Activated CD8-positive, alpha-beta T cell treated with anti-CD3 and anti-CD28 coated beads for 36 hours (primary cell): ENCODE data around the gene VTI1A. TPM values are rescaled to one million over a fixed set of nuclear protein-coding genes. Genes with fewer than 3 reads are reported as not detected.

ENCODE experiments used
- ATAC-seq: fragments of 200-7000 bp; cut with Tn5 transposase; one replicate; pipeline ENCODE4 v1.10.0; 2021; ENCODE audit warnings: mild to moderate bottlenecking, moderate library complexity
- CTCF ChIA-PET: fragments of 350-600 bp; sonication (Branson Sonifier 250); formaldehyde crosslinking; loops from one replicate; lab custom pipeline; 2021; ENCODE audit warnings: antibody characterized with exemption; lab: Charles Lee
- POLR2A ChIA-PET: fragments of 350-600 bp; sonication (Branson Sonifier 250); formaldehyde crosslinking; loops from one replicate; lab custom pipeline; 2021; ENCODE audit warnings: antibody characterized with exemption; lab: Charles Lee
- DNase-seq: peaks from one replicate; pipeline ENCODE4 v3.0.0-alpha.2; 2020
- H3K27ac Mint-ChIP-seq: one replicate; pipeline ENCODE4 v1.8.0; 2021; ENCODE audit warnings: mild to moderate bottlenecking, mixed read lengths
- H3K27me3 Mint-ChIP-seq: one replicate; pipeline ENCODE4 v1.8.0; 2021; ENCODE audit warnings: mixed read lengths
- H3K36me3 Mint-ChIP-seq: one replicate; pipeline ENCODE4 v1.8.0; 2021; ENCODE audit warnings: low read depth, mixed read lengths
- H3K4me1 Mint-ChIP-seq: one replicate; pipeline ENCODE4 v1.8.0; 2021; ENCODE audit warnings: low read depth, mixed read lengths
- H3K4me3 Mint-ChIP-seq: one replicate; pipeline ENCODE4 v1.8.0; 2021; ENCODE audit warnings: mild to moderate bottlenecking, moderate library complexity, mixed read lengths
- H3K9me3 Mint-ChIP-seq: one replicate; pipeline ENCODE4 v1.8.0; 2021; ENCODE audit warnings: mixed read lengths
- CTCF ChIP-seq: fragments of 200-600 bp; IDR thresholded peaks from one replicate; pipeline ENCODE4 v1.8.0; 2022; ENCODE audit warnings: antibody characterized with exemption, mild to moderate bottlenecking
- intact Hi-C: fragments of 100-400 bp; cut with micrococcal nuclease; formaldehyde crosslinking; loops from one replicate; pipeline ENCODE4 v1.10.0; 2022
- total RNA-seq, 2 experiments: library from RNA; stranded (reverse); gene quantifications; one replicate each; pipeline ENCODE4 v1.2.3, GENCODE V29; 2021

The VTI1A gene
- total RNA-seq, 2 experiments from 2014 or later = 29.4 to 30.0 TPM

- ATAC-seq (no peak), DNase-seq (no peak)
- Mint-ChIP-seq H3K4me3 (no peak overlapping the region), H3K4me1 (no peaks in the 10 kb centered on the region), H3K36me3 (peaks cover 9% of the 10 kb centered on the region), H3K27ac (no peak overlapping the region), H3K9me3 (peaks cover 7% of the 10 kb centered on the region), H3K27me3 (no peaks in the 10 kb centered on the region)
- POLR2A ChIA-PET = no interaction called here
- CTCF ChIA-PET = no interaction called here
- intact Hi-C loops = no loop called here
- TF ChIP-seq CTCF = no peak
These were observed 346.3 kb downstream of the VTI1A start for GRCh38 chr10:112793202-112793921.

GRCh38 chr10:112794201-112794600, 347.2 kb downstream of the VTI1A start:
- Mint-ChIP-seq H3K4me1 (no peaks in the 10 kb centered on the region), H3K27ac (no peak overlapping the region), H3K9me3 (peaks cover 5% of the 10 kb centered on the region), H3K4me3 (no peak overlapping the region), H3K27me3 (no peaks in the 10 kb centered on the region), H3K36me3 (peaks cover 7% of the 10 kb centered on the region)
- DNase-seq = no peak
- no peak for ATAC-seq
- ChIA-PET POLR2A (no interaction called here), CTCF (no interaction called here)
- no peak for TF ChIP-seq CTCF
- intact Hi-C loops = no loop called here

- TF ChIP-seq CTCF = no peak
- ChIA-PET POLR2A (no interaction called here), CTCF (no interaction called here)
- intact Hi-C loops = no loop called here
- Mint-ChIP-seq H3K27me3 (no peaks in the 10 kb centered on the region), H3K4me1 (no peaks in the 10 kb centered on the region), H3K27ac (no peak overlapping the region), H3K4me3 (no peak overlapping the region), H3K36me3 (peaks cover 3% of the 10 kb centered on the region), H3K9me3 (no peaks in the 10 kb centered on the region)
- DNase-seq (no peak), ATAC-seq (no peak)
These were observed 348.1 kb downstream of the VTI1A start for GRCh38 chr10:112795067-112795466.

- H3K4me3 Mint-ChIP-seq = no peak overlapping the region
- no peaks in the 10 kb centered on the region for H3K27me3 Mint-ChIP-seq
- H3K4me1 Mint-ChIP-seq = no peaks in the 10 kb centered on the region
- ChIA-PET CTCF (no interaction called here), POLR2A (no interaction called here)
- DNase-seq (no peak), ATAC-seq (no peak)
- H3K9me3 Mint-ChIP-seq = no peaks in the 10 kb centered on the region
- no peaks in the 10 kb centered on the region for H3K36me3 Mint-ChIP-seq
- intact Hi-C loops = no loop called here
- TF ChIP-seq CTCF = no peak
- no peak overlapping the region for H3K27ac Mint-ChIP-seq
These were observed 350.2 kb downstream of the VTI1A start for GRCh38 chr10:112797197-112797596.

- H3K27ac Mint-ChIP-seq = no peak overlapping the region
- POLR2A ChIA-PET = no interaction called here
- TF ChIP-seq CTCF = no peak
- H3K4me1 Mint-ChIP-seq = no peaks in the 10 kb centered on the region
- no peak overlapping the region for H3K4me3 Mint-ChIP-seq
- no peaks in the 10 kb centered on the region for H3K27me3 Mint-ChIP-seq
- H3K36me3 Mint-ChIP-seq = no peaks in the 10 kb centered on the region
- intact Hi-C loops = no loop called here
- CTCF ChIA-PET = no interaction called here
- ATAC-seq = no peak
- no peaks in the 10 kb centered on the region for H3K9me3 Mint-ChIP-seq
- DNase-seq = no peak
These were observed 350.8 kb downstream of the VTI1A start for GRCh38 chr10:112797855-112798254.
